SKM-1 (cell line): Measurements from ENCODE around the gene FAM13A.
A peak's percentile ranks its signal among the peaks of the same experiment; 100 is the strongest.
"Not testable (repeated sequence)": the region's sequence is repeated elsewhere in the genome, so short reads cannot be mapped to it uniquely, and the experiment has no call there.

Experiments used
- DNase-seq: peaks from one replicate; lab custom pipeline; 2025; ENCODE audit not compliant: unreplicated experiment; lab: John Stamatoyannopoulos, UW

FAM13A gene

GRCh38 chr4:88963817-88964216 is 93.2 kb downstream of the FAM13A start:
- no peak for DNase-seq

- no peak for DNase-seq
Observed at GRCh38 chr4:88962396-88962795, 94.6 kb downstream of the FAM13A start.

GRCh38 chr4:88960576-88960975 is 96.4 kb downstream of the FAM13A start:
- DNase-seq, result peak; percentile 28

- no peak for DNase-seq
Observed at GRCh38 chr4:88958080-88958479, 98.9 kb downstream of the FAM13A start.

- DNase-seq, result peak; percentile 50
Observed at GRCh38 chr4:88957570-88957969, 99.4 kb downstream of the FAM13A start.

- no peak for DNase-seq
Observed at GRCh38 chr4:88955580-88956380, 101.2 kb downstream of the FAM13A start.

GRCh38 chr4:88953400-88953799 is 103.6 kb downstream of the FAM13A start:
- peak; percentile 70 for DNase-seq

GRCh38 chr4:88952081-88952480 is 104.9 kb downstream of the FAM13A start:
- DNase-seq, result no peak

GRCh38 chr4:88949605-88950004 is 107.4 kb downstream of the FAM13A start:
- DNase-seq, result no peak

GRCh38 chr4:88940506-88940905 is 116.5 kb downstream of the FAM13A start:
- no peak for DNase-seq

- no peak for DNase-seq
Observed at GRCh38 chr4:88939697-88940096, 117.3 kb downstream of the FAM13A start.

- DNase-seq, result no peak
Observed at GRCh38 chr4:88938138-88938537, 118.8 kb downstream of the FAM13A start.

GRCh38 chr4:88937081-88937480 is 119.9 kb downstream of the FAM13A start:
- no peak for DNase-seq

- DNase-seq, result no peak
Observed at GRCh38 chr4:88933414-88934160, 123.4 kb downstream of the FAM13A start.

- DNase-seq, result no peak
Observed at GRCh38 chr4:88928852-88929251, 128.1 kb downstream of the FAM13A start.

- DNase-seq, result no peak
Observed at GRCh38 chr4:88927420-88927819, 129.6 kb downstream of the FAM13A start.

- DNase-seq, result no peak
Observed at GRCh38 chr4:88919056-88919455, 137.9 kb downstream of the FAM13A start.

- DNase-seq, result not testable (repeated sequence)
Observed at GRCh38 chr4:88913181-88913580, 143.8 kb downstream of the FAM13A start.

- DNase-seq, result no peak
Observed at GRCh38 chr4:88911246-88912212, 145.5 kb downstream of the FAM13A start.

GRCh38 chr4:88910101-88910500 is 146.9 kb downstream of the FAM13A start:
- no peak for DNase-seq

- DNase-seq, result no peak
Observed at GRCh38 chr4:88908521-88908920, 148.5 kb downstream of the FAM13A start.
